GM18867 (cell line): Measurements from ENCODE around the gene SLC40A1.
A peak's percentile ranks its signal among the peaks of the same experiment; 100 is the strongest.
"Not testable (repeated sequence)": the region's sequence is repeated elsewhere in the genome, so short reads cannot be mapped to it uniquely, and the experiment has no call there.

ENCODE experiments used
- ATAC-seq: cut with Tn5 transposase; IDR thresholded peaks from one replicate; pipeline ENCODE4 v1.9.1; 2021; ENCODE audit warnings: mild to moderate bottlenecking, moderate library complexity; ENCODE audit not compliant: unreplicated experiment

The SLC40A1 gene

GRCh38 chr2:189580658-189581353 lies at the start of gene SLC40A1:
SLC40A1 (minus strand) TSS chr2:189580786; CDS start chr2:189580460, 326 bp downstream.
- peak; percentile 70 for ATAC-seq

GRCh38 chr2:189629531-189630453 lies 49.2 kb upstream of the SLC40A1 start:
- no peak for ATAC-seq

DNA sequence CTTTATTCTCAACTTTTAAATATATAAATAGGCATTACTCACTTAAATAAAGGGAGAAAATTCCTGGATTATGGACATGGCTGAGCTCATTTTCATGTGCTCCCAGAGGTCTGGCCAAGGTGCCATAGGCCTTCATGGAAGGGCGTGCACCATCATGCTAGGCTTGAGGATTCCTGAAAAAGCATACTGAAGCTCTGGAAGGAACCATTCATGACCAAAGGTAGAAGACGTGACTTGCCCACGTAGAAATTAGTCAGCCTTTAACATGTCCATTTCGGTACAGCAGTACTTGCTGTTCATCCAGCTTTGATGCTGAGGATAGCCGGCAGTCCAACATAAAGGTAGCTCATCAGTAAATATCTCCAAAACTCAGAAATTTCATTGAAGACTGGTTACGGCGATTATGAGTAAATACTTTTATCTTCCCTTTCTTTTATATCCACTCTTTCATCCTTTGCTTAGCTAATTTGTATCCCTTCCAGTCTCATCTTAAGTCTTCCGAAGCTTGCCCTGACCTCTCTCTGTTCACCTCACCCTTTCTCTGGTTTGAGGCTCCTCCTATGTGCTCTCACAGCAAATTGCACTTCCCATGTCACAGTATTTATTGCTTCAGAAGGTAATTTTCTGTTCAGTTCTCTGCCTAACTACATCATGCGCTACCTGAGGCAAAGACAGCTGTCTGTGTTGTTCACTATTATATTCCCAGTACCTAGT lies 48.4 kb upstream of the SLC40A1 start:
- ATAC-seq: no peak

GRCh38 chr2:189627789-189628188 lies 47.2 kb upstream of the SLC40A1 start:
- ATAC-seq: no peak

- no peak for ATAC-seq
These were observed 45.0 kb upstream of the SLC40A1 start for GRCh38 chr2:189625636-189626035.

GRCh38 chr2:189624648-189625355 lies 44.2 kb upstream of the SLC40A1 start:
- ATAC-seq: no peak

DNA sequence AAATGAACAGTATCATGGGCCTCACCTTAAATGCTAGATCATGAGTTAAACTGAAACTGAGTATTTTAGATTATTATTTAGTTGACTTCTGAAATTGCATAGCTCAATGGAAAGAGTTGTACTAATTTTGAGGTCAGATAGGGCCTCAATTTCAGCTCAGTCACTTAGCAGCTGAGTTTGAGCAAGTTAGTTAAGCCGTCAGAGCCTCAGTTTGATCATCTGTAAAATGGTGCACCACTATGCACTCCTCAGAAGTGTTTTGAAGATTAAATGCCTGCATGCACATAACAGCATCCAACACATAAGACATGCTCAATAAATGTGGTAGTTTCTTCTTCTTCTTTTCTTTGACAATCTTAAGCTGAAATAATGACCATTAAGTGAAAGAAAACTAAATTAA lies 42.5 kb upstream of the SLC40A1 start:
- no peak for ATAC-seq

- ATAC-seq: no peak
These were observed 41.2 kb upstream of the SLC40A1 start for GRCh38 chr2:189621781-189622180.

DNA sequence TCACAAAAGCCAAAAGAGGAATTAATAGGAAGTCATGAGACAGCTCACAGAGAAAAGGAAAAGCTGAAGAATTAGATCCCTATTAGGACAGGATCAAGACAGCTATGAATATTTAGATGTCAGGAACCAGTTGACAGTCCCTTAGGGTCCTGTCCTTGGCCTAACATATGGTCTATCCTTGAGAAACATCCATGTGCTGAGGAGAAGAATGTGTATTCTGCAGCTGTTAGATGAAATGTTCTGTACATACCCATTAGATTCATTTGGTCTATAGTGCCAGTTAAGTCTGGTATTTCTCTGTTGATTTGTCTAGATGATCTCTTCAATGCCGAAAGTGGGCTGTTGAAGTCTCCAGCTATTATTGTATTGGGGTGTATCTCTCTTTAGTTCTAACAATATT lies 37.6 kb upstream of the SLC40A1 start:
- no peak for ATAC-seq

DNA sequence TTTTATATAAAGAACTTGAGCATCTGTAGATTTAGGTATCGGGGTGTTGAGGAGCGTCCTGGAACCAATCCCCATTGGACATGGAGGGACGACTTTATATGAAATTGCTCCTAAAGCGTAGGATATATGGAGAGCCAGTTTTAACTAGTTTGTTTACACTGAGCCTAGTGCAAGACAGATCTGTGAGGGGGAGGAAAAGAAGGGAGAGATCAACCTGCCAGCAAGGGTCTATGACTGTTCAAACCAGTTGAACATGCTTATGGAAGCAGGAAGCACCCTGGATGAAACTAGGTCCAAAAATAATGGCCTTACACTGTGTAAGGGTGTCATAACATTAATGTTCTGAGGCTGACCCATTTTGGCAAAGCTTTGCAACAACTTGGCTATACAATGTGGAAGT lies 34.0 kb upstream of the SLC40A1 start:
- ATAC-seq: no peak

GRCh38 chr2:189613650-189614420 lies 33.2 kb upstream of the SLC40A1 start:
- no peak for ATAC-seq

DNA sequence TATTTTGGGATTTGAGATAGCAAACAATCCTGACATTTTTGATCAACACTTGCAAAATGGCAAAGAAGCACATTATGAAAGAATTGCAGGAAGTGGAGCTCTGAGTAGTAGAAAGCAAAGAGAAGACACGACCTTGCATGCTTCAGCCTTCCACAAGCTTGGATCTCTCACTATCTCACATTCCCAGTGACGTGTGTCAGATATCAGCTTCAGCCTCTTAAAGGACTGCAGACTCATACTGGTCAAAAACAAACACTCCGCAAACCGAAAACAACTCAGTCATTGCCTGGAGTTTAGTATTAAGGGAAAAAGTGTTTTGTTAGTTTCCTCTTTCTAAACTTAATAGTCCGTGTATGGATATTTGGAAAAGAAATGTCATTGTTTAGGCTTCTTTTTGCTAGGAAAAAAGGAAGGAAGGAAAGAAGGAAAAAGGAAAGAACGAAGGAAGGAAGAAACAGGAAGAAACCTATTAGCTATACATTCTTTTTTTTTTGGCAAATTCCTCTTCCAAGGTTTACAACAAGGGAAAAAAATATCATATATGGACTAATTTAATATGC lies 32.6 kb upstream of the SLC40A1 start:
- no peak for ATAC-seq

GRCh38 chr2:189610700-189611099 lies 30.1 kb upstream of the SLC40A1 start:
- ATAC-seq: no peak

- no peak for ATAC-seq
These were observed 29.3 kb upstream of the SLC40A1 start for GRCh38 chr2:189609853-189610252.

DNA sequence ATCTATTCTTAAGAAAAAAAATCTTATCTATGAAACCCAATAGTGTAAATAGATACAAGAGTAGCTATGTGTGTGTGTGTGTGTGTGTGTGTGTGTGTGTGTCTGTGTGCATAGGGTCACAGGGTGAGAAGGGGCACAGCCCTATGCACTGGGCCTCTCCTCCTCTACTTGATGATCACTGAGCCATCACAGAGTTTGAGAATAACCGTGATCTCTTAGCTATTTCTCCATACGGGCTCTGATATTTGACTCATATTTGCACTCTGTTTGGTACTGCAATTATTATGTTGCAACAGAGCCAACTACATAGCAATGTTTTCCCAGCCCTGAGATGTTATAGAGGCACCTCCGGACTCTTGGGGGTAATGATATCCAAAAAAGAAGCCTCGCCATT lies 28.8 kb upstream of the SLC40A1 start:
- ATAC-seq: no peak

DNA sequence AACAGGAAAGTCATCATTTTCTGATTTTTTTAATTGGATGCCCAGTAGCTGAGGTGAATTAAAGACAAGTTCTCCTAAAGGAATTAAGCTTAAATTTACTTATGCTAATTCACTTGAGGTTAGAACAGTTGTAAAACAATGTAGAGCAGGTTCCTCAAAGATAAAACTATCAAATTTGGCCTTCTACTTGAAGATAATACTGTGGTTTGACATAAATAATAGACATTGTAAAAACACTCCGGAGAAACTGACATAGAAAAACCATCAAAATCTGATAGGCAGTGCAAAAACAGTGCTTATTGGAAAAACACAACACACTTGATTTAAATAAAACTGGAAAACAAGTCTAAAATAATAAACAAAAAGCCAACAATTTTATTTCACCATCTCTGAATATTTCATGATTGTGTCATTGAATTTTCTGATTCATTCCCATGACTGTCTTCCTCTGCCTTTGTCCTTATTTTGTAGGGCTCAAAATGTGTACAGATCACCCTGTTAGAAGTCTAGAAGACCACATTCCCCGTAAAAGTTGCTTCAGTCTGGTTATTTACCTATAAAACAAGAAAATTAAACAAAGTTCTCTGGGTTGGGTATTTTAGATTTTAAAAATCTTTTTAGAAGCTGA lies 28.3 kb upstream of the SLC40A1 start:
- no peak for ATAC-seq

GRCh38 chr2:189608170-189608569 lies 27.6 kb upstream of the SLC40A1 start:
- ATAC-seq: no peak

DNA sequence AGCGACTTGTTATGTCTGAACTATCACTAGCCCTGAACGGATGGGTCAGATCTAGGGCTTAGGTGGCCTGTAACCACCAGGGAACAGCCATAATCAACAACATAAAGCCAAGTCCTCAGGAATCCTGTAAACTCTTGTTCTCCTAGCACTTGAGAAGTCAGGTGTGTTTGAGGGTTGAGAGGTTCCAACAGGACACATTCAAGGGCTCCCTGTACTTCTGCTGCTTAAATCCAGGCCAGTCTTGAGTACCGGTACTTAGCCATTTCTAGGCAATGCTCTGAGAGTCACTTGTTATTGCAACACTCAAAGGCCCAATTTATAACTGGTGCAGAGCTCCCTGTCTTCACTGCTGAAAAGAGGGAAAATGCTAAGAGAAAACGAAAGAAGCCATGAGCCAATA lies 21.6 kb upstream of the SLC40A1 start:
- ATAC-seq: no peak

DNA sequence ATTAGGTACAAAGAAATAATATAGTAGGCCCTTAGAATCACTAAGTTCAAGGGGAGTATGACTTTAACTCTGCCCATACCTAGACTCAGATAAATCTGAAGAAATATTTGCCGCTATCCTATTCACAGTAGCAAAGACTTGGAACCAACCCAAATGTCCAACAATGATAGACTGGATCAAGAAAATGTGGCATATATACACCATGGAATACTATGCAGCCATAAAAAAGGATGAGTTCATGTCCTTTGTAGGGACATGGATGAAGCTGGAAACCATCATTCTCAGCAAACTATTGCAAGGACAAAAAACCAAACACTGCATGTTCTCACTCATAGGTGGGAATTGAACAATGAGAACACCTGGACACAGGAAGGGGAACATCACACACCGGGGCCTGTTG lies 21.1 kb upstream of the SLC40A1 start:
- not testable (repeated sequence) for ATAC-seq
